Kidney epithelial cell (primary cell): ENCODE measurements around the gene SFMBT2. TPM values are rescaled to one million over a fixed set of nuclear protein-coding genes. Genes with fewer than 3 reads are reported as not detected.

Experiments
- DNase-seq: peaks from one replicate; pipeline ENCODE4 v3.0.0-alpha.2; 2010; ENCODE audit warnings: low read depth
- H3K27me3 ChIP-seq: 2 replicates; pipeline ENCODE4 v1.6.0; 2011; ENCODE audit warnings: low read length; ENCODE audit not compliant: control insufficient read depth, insufficient read depth
- H3K36me3 ChIP-seq: 2 replicates; pipeline ENCODE4 v1.5.1; 2011; ENCODE audit warnings: low read length; ENCODE audit not compliant: control insufficient read depth, insufficient read depth
- H3K4me3 ChIP-seq: 2 replicates; pipeline ENCODE4 v1.5.1; 2011; ENCODE audit warnings: low read depth, mild to moderate bottlenecking, control low read depth, low read length
- total RNA-seq: library from RNA; depleted of rRNA; stranded (reverse); fragments of >200 nt; gene quantifications from 2 replicates; pipeline ENCODE4 v1.2.3, GENCODE V29; 2015
- TF ChIP-seq, protein P1 (sequence below): IDR thresholded peaks from 2 replicates; pipeline ENCODE4 v1.5.1; 2011; ENCODE audit warnings: mild to moderate bottlenecking, moderate library complexity, low read length, control low read depth, inconsistent platforms; ENCODE audit not compliant: insufficient read depth, poor library complexity, severe bottlenecking

Gene SFMBT2
- total RNA-seq, 1 donor from 2014 or later, result 3.1 TPM

DNA sequence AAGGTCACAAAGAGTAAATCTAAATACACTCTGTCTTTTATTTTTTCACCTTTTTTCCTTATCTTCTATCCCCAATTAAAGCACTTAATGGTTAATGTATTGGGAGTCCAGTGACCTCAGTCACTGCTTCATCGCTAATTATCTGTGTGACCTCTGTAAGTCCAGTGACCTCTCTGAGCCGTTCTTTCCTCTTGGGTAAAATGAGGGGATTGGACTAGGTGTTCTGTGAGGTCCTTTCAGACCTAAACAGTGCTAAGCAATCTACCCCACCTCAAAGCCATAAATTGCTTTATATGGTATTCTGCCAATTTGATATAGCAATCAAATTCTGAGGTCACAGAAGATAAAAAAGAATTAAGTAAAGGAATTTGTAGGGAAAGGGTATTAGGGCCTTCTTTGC is 3.9 kb upstream of the SFMBT2 start:
- TF ChIP-seq, protein P1, sequence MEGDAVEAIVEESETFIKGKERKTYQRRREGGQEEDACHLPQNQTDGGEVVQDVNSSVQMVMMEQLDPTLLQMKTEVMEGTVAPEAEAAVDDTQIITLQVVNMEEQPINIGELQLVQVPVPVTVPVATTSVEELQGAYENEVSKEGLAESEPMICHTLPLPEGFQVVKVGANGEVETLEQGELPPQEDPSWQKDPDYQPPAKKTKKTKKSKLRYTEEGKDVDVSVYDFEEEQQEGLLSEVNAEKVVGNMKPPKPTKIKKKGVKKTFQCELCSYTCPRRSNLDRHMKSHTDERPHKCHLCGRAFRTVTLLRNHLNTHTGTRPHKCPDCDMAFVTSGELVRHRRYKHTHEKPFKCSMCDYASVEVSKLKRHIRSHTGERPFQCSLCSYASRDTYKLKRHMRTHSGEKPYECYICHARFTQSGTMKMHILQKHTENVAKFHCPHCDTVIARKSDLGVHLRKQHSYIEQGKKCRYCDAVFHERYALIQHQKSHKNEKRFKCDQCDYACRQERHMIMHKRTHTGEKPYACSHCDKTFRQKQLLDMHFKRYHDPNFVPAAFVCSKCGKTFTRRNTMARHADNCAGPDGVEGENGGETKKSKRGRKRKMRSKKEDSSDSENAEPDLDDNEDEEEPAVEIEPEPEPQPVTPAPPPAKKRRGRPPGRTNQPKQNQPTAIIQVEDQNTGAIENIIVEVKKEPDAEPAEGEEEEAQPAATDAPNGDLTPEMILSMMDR, result no peak
- H3K4me3 ChIP-seq, result no peak overlapping the region
- no peak for DNase-seq
- peaks cover 26% of the 10 kb centered on the region for H3K27me3 ChIP-seq
- H3K36me3 ChIP-seq, result no peaks in the 10 kb centered on the region

DNA sequence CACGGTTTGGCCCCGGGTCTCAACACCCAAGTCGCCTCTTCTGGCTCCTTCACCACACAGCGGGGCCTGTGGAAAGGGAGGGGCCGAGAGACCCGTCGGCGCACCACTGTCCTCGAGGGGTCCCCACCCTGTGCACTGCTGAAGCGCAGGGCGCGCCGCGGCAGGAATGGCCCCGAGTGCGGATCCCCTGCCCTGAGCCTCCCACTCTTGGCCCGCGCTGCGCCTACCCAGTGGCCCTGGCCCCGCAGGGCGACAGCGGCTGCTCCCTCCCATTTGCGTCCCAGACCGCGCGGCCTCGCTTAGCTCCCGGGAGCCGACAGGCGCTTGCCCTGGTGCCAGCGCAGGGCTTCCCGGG is 2.1 kb upstream of the SFMBT2 start:
- DNase-seq, result no peak
- peaks cover 39% of the 10 kb centered on the region for H3K27me3 ChIP-seq
- TF ChIP-seq, protein P1, result no peak
- no peaks in the 10 kb centered on the region for H3K36me3 ChIP-seq
- no peak overlapping the region for H3K4me3 ChIP-seq

DNA sequence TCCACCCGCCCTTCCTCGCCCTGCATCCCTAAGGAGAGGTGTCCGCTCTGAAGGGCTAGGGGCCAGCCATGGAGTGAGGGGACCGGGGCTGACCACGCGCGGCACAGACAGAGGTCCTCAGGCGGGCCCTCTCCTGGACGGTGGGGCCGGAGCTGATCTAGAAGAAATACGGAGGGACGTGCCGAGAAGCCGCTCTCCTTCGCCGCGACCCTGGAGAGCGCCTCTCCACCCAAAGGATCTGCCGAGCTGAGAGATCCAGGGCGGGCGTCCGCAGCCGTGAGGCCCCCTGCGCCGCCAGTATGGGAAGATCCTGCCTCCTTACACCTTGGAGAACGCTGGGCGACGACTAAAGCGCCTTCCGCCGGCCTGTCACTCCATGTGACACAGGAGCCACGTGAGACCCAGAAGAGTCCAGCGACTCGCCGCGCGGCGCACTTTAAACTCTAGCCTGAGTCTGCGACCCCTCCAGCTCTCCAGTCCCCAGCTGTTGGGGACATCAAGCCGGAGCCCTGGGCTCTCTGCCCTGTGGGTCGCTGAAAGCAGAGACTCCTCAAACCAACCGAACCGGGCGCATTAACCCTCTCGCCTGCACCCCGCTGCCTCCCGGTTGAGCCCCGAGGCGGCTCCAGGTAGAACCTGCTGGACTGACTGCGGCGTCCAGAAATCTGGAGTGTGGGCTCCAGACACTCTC is 1.5 kb upstream of the SFMBT2 start:
- TF ChIP-seq, protein P1, result no peak
- H3K4me3 ChIP-seq, result no peak overlapping the region

DNA sequence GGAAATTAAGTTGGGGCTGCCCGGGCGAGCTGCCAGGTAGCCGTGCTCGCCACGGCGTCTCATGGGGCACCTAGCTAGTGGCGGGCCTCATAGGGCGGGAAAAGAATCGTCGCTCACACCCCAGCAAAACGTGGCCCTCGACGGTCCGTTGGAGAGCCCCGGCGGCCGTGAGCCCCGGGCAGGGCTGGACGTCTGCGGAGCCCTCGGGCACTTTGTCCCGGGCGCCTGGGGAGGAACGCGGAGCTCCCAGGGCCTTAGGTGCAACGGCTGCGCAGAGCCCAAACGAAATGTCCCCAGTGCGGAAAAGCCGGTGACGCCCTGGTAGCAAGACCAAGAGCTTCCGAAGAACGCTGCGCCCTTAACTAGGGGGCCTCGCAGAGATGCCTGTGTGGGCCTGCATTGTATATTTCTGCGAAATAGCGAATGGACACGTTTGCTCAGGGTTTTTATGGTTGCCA is 866 bp upstream of the SFMBT2 start:
- H3K27me3 ChIP-seq, result peaks cover 45% of the 10 kb centered on the region
- TF ChIP-seq, protein P1, result no peak
- H3K36me3 ChIP-seq, result no peaks in the 10 kb centered on the region
- no peak overlapping the region for H3K4me3 ChIP-seq
- no peak for DNase-seq

More for the DNA sequence above, 1.5 kb upstream of the SFMBT2 start:
- Histone ChIP-seq H3K36me3 (no peaks in the 10 kb centered on the region), H3K27me3 (peaks cover 42% of the 10 kb centered on the region)
- no peak for DNase-seq

DNA sequence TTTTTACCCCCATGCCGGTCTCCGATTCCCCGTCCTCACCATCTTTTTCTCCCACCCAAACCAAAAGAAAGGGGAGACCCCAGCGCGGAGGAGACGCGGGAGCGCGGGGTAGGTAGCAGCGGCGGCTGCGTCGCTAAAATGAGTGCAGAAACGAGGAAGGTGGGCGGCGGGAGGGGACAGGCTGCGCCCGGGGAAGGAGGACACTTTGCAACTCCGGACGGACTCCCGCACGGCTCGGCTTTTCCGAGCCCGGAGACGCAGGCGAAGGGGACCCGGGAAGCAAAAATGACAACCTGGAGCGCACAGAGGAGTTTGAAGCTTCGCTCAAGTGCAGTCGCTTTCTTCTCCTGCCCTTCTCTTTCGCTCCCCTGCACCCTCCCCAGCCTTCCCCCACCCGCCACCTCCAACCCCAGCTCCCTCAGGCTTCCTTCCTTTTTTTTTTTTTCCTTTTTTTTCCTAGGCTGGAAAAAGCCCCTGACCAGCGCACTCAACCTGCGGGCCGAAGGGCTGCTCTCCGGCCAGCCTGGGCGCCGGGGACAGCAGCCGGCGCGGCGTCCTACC is 453 bp downstream of the SFMBT2 start:
- H3K27me3 ChIP-seq, result peaks cover 45% of the 10 kb centered on the region
- no peak for DNase-seq
- TF ChIP-seq, protein P1, result no peak
- no peaks in the 10 kb centered on the region for H3K36me3 ChIP-seq
- H3K4me3 ChIP-seq, result peak overlapping the region; percentile 60
